H9 (cell line): ENCODE results near the gene HERC3. TPM values are rescaled to one million over a fixed set of nuclear protein-coding genes. Genes with fewer than 3 reads are reported as not detected.
A peak's percentile ranks its signal among the peaks of the same experiment; 100 is the strongest.

Source experiments
- DNase-seq: peaks from one replicate; pipeline ENCODE4 v3.0.0-alpha.2; 2017
- H2AFZ ChIP-seq: one replicate; pipeline ENCODE4 v1.6.1; 2013; ENCODE audit warnings: mild to moderate bottlenecking, low read length, control low read depth, moderate library complexity
- H2AK5ac ChIP-seq: 2 replicates; pipeline ENCODE4 v1.6.1; 2013; ENCODE audit warnings: low read length, control low read depth, mixed read lengths; ENCODE audit not compliant: insufficient read length
- H2BK120ac ChIP-seq: one replicate; pipeline ENCODE4 v1.6.1; 2013; ENCODE audit warnings: low read depth, mild to moderate bottlenecking, low read length, control low read depth, inconsistent platforms; ENCODE audit not compliant: poor library complexity, severe bottlenecking
- H2BK12ac ChIP-seq: 2 replicates; pipeline ENCODE4 v1.6.1; 2013; ENCODE audit warnings: low read length, control low read depth, mixed read lengths, low read depth; ENCODE audit not compliant: insufficient read length
- H2BK15ac ChIP-seq: 2 replicates; pipeline ENCODE4 v1.6.1; 2013; ENCODE audit warnings: low read depth, low read length, control low read depth
- H2BK20ac ChIP-seq: one replicate; pipeline ENCODE4 v1.6.1; 2013; ENCODE audit warnings: low read depth, mild to moderate bottlenecking, low read length, control low read depth, inconsistent platforms; ENCODE audit not compliant: poor library complexity, severe bottlenecking
- H2BK5ac ChIP-seq: 2 replicates; pipeline ENCODE4 v1.6.1; 2013; ENCODE audit warnings: low read length, control low read depth, mixed read lengths; ENCODE audit not compliant: insufficient read length
- H3K14ac ChIP-seq: 2 replicates; pipeline ENCODE4 v1.6.1; 2013; ENCODE audit warnings: low read length, control low read depth; ENCODE audit not compliant: insufficient read depth
- H3K18ac ChIP-seq: 2 replicates; pipeline ENCODE4 v1.6.1; 2013; ENCODE audit warnings: low read depth, mild to moderate bottlenecking, mixed read lengths, low read length, control low read depth; ENCODE audit not compliant: insufficient read length
- H3K23ac ChIP-seq: 2 replicates; pipeline ENCODE4 v1.6.1; 2013; ENCODE audit warnings: low read length, control low read depth, mixed read lengths, low read depth; ENCODE audit not compliant: insufficient read length
- H3K23me2 ChIP-seq: 2 replicates; pipeline ENCODE4 v1.6.1; 2013; ENCODE audit warnings: low read depth, mild to moderate bottlenecking, mixed read lengths, low read length, control low read depth; ENCODE audit not compliant: insufficient read length, poor library complexity, severe bottlenecking
- H3K27ac ChIP-seq: 2 replicates; pipeline ENCODE4 v1.5.1; 2013; ENCODE audit warnings: low read length, control low read depth, mixed read lengths, low read depth; ENCODE audit not compliant: insufficient read length
- H3K27me3 ChIP-seq: 2 replicates; pipeline ENCODE4 v1.6.1; 2013; ENCODE audit warnings: low read length, control low read depth, inconsistent platforms; ENCODE audit not compliant: insufficient read depth
- H3K4ac ChIP-seq: 2 replicates; pipeline ENCODE4 v1.6.1; 2013; ENCODE audit warnings: low read depth, mild to moderate bottlenecking, control low read depth, inconsistent platforms, low read length, moderate library complexity
- H3K4me1 ChIP-seq: 2 replicates; pipeline ENCODE4 v1.6.1; 2013; ENCODE audit warnings: low read length, control low read depth, inconsistent platforms; ENCODE audit not compliant: insufficient read depth
- H3K4me2 ChIP-seq: 2 replicates; pipeline ENCODE4 v1.6.1; 2013; ENCODE audit warnings: low read length, control low read depth, mixed read lengths; ENCODE audit not compliant: insufficient read length, insufficient read depth
- H3K56ac ChIP-seq: 2 replicates; pipeline ENCODE4 v1.6.1; 2013; ENCODE audit warnings: low read depth, mild to moderate bottlenecking, mixed read lengths, low read length, control low read depth; ENCODE audit not compliant: insufficient read length
- H3K79me1 ChIP-seq: 2 replicates; pipeline ENCODE4 v1.6.1; 2013; ENCODE audit warnings: low read depth, mild to moderate bottlenecking, moderate library complexity, low read length, control low read depth, inconsistent platforms; ENCODE audit not compliant: insufficient read depth, poor library complexity, severe bottlenecking
- H3K79me2 ChIP-seq: 2 replicates; pipeline ENCODE4 v1.6.1; 2013; ENCODE audit warnings: low read length, control low read depth, inconsistent platforms; ENCODE audit not compliant: insufficient read depth
- H3K9ac ChIP-seq: 2 replicates; pipeline ENCODE4 v1.6.1; 2013; ENCODE audit warnings: low read length, control low read depth, mixed read lengths; ENCODE audit not compliant: insufficient read length; ENCODE audit errors: extremely low read depth
- H3K9me3 ChIP-seq: one replicate; pipeline ENCODE4 v1.6.1; 2013; ENCODE audit warnings: low read depth, low read length, inconsistent platforms; ENCODE audit not compliant: control insufficient read depth
- H3T11ph ChIP-seq: one replicate; pipeline ENCODE4 v1.6.1; 2013; ENCODE audit warnings: mild to moderate bottlenecking, low read length, control low read depth, inconsistent platforms
- H4K20me1 ChIP-seq: one replicate; pipeline ENCODE4 v1.6.1; 2013; ENCODE audit not compliant: control insufficient read depth, insufficient read length, insufficient read depth
- H4K5ac ChIP-seq: 2 replicates; pipeline ENCODE4 v1.6.1; 2013; ENCODE audit warnings: low read depth, mild to moderate bottlenecking, mixed read lengths, low read length, control low read depth; ENCODE audit not compliant: insufficient read length
- H4K8ac ChIP-seq: replicated peaks from 2 replicates; pipeline ENCODE4 v1.6.1; 2013; ENCODE audit warnings: low read length, control low read depth, mixed read lengths, low read depth; ENCODE audit not compliant: insufficient read length
- H4K91ac ChIP-seq: 2 replicates; pipeline ENCODE4 v1.6.1; 2013; ENCODE audit warnings: low read depth, mild to moderate bottlenecking, moderate library complexity, mixed read lengths, low read length, control low read depth; ENCODE audit not compliant: insufficient read length
- H3K27ac Mint-ChIP-seq, 3 experiments: 2 replicates in 2 of 3; 3 replicates in 1 of 3; pipeline ENCODE4 v1.8.0; 2020 to 2021; ENCODE audit warnings: mixed read lengths in 3 of 3, mild to moderate bottlenecking in 1 of 3, moderate library complexity in 1 of 3
- H3K27me3 Mint-ChIP-seq: 2 replicates; pipeline ENCODE4 v1.8.0; 2021; ENCODE audit warnings: low read depth, mild to moderate bottlenecking, moderate library complexity, mixed read lengths
- H3K36me3 Mint-ChIP-seq, 3 experiments: 2 replicates in 2 of 3; 3 replicates in 1 of 3; pipeline ENCODE4 v1.8.0; 2020 to 2021; ENCODE audit warnings: low read depth in 3 of 3, mixed read lengths in 3 of 3; ENCODE audit not compliant: insufficient read depth in 1 of 3
- H3K4me1 Mint-ChIP-seq, 2 experiments: 2 replicates each; pipeline ENCODE4 v1.8.0; 2020; ENCODE audit warnings: mixed read lengths in 2 of 2
- H3K4me3 Mint-ChIP-seq, 2 experiments: 2 replicates in 1 of 2; 3 replicates in 1 of 2; pipeline ENCODE4 v1.8.0; 2020 to 2021; ENCODE audit warnings: mild to moderate bottlenecking in 2 of 2, mixed read lengths in 2 of 2, moderate library complexity in 1 of 2
- H3K9me3 Mint-ChIP-seq, 2 experiments: 2 replicates in 1 of 2; 3 replicates in 1 of 2; pipeline ENCODE4 v1.8.0; 2020; ENCODE audit warnings: mild to moderate bottlenecking in 2 of 2, mixed read lengths in 2 of 2, moderate library complexity in 1 of 2
- CTCF ChIP-seq: fragments of 200-600 bp; sonication (generic); conservative IDR thresholded peaks from 3 replicates; pipeline ENCODE4 v1.8.0; 2021; ENCODE audit warnings: antibody characterized with exemption, mild to moderate bottlenecking
- WGBS: extraction: QIAGEN DNeasy Blood & Tissue Kit; methylation state at CpG from one replicate; pipeline ENCODE4 v1.1.7; 2013; ENCODE audit warnings: missing lambda C conversion rate, low lambda C conversion rate, mixed read lengths; ENCODE audit not compliant: insufficient read length; ENCODE audit errors: extremely low coverage; 5-methylcytosine and 5-hydroxymethylcytosine counted together
- total RNA-seq: library from RNA; stranded (reverse); gene quantifications from 2 replicates; pipeline ENCODE4 v1.2.1, GENCODE V29; 2021

HERC3 gene
- total RNA-seq, 1 experiment from 2014 or later, result 2.9 TPM

- Histone ChIP-seq H3K23me2 (no peaks in the 10 kb centered on the region), H3K18ac (no peak overlapping the region), H3K9ac (no peak overlapping the region), H2BK5ac (no peak overlapping the region), H3K23ac (no peak overlapping the region), H4K5ac (no peak overlapping the region), H3K79me2 (no peaks in the 10 kb centered on the region), H3K4ac (no peak overlapping the region), H3K27ac (no peak overlapping the region), H3T11ph (no peak overlapping the region), H2BK12ac (no peak overlapping the region), H2BK20ac (no peak overlapping the region), H2BK15ac (no peak overlapping the region), H3K4me1 (no peaks in the 10 kb centered on the region), H2AFZ (no peak overlapping the region), H4K20me1 (no peaks in the 10 kb centered on the region), H4K8ac (no peak overlapping the region), H4K91ac (no peak overlapping the region), H3K14ac (no peak overlapping the region), H2BK120ac (no peak overlapping the region), H3K56ac (no peak overlapping the region), H3K79me1 (no peaks in the 10 kb centered on the region), H3K4me2 (no peak overlapping the region), H3K9me3 (no peaks in the 10 kb centered on the region), H3K27me3 (no peaks in the 10 kb centered on the region), H2AK5ac (no peak overlapping the region)
- peak overlapping the region in 1 of 3 experiments; percentile 50; a peak in 1 of 7 replicates for H3K27ac Mint-ChIP-seq
- no peak for DNase-seq
- no CpG with 5 or more reads among the region's 10 CpGs for WGBS
- H3K4me1 Mint-ChIP-seq, result peaks cover 3 to 12% of the 10 kb centered on the region in 2 experiments; a peak in 3 of 4 replicates
- H3K36me3 Mint-ChIP-seq, result peaks cover 21 to 38% (median 31%) of the 10 kb centered on the region in 3 experiments; a peak in 6 of 7 replicates
- H3K4me3 Mint-ChIP-seq, result no peak overlapping the region
- no peaks in the 10 kb centered on the region for H3K9me3 Mint-ChIP-seq
- no peaks in the 10 kb centered on the region for H3K27me3 Mint-ChIP-seq
- no peak for TF ChIP-seq CTCF
These were observed 158.1 kb downstream of the HERC3 start for GRCh38 chr4:88750369-88750768.
